IPS-18a (cell line): ENCODE data around the gene SHQ1.

ENCODE experiments used
- H3K27ac ChIP-seq: one replicate; pipeline ENCODE4 v1.5.1; 2013; ENCODE audit warnings: low read length
- H3K27me3 ChIP-seq: one replicate; pipeline ENCODE4 v1.6.1; 2013; ENCODE audit warnings: mild to moderate bottlenecking, low read length; ENCODE audit not compliant: control insufficient read depth, insufficient read depth
- H3K36me3 ChIP-seq: one replicate; pipeline ENCODE4 v1.6.1; 2013; ENCODE audit warnings: low read depth, low read length; ENCODE audit not compliant: control insufficient read depth
- H3K4me1 ChIP-seq: one replicate; pipeline ENCODE4 v1.6.1; 2013; ENCODE audit warnings: low read depth, low read length; ENCODE audit not compliant: control insufficient read depth
- H3K4me3 ChIP-seq: one replicate; pipeline ENCODE4 v1.5.1; 2013; ENCODE audit warnings: low read length
- H3K9ac ChIP-seq: one replicate; pipeline ENCODE4 v1.6.1; 2013; ENCODE audit warnings: mild to moderate bottlenecking, low read length, moderate library complexity
- H3K9me3 ChIP-seq: one replicate; pipeline ENCODE4 v1.6.1; 2013; ENCODE audit warnings: low read depth, low read length; ENCODE audit not compliant: control insufficient read depth

SHQ1 gene

GRCh38 chr3:72763751-72764440 lies 84.3 kb downstream of the SHQ1 start:
- H3K27ac ChIP-seq = no peak overlapping the region
- H3K9ac ChIP-seq = no peak overlapping the region
- no peaks in the 10 kb centered on the region for H3K9me3 ChIP-seq
- H3K27me3 ChIP-seq = no peaks in the 10 kb centered on the region
- H3K4me1 ChIP-seq = peaks cover 30% of the 10 kb centered on the region
- H3K4me3 ChIP-seq = no peak overlapping the region
- no peaks in the 10 kb centered on the region for H3K36me3 ChIP-seq

GRCh38 chr3:72761410-72761809 lies 86.8 kb downstream of the SHQ1 start:
- H3K9ac ChIP-seq = no peak overlapping the region
- H3K36me3 ChIP-seq = no peaks in the 10 kb centered on the region
- H3K4me3 ChIP-seq = no peak overlapping the region
- no peak overlapping the region for H3K27ac ChIP-seq
- H3K27me3 ChIP-seq = no peaks in the 10 kb centered on the region
- H3K9me3 ChIP-seq = no peaks in the 10 kb centered on the region
- peaks cover 6% of the 10 kb centered on the region for H3K4me1 ChIP-seq

- Histone ChIP-seq H3K4me1 (no peaks in the 10 kb centered on the region), H3K27ac (no peak overlapping the region), H3K4me3 (no peak overlapping the region), H3K9me3 (no peaks in the 10 kb centered on the region), H3K27me3 (no peaks in the 10 kb centered on the region), H3K36me3 (no peaks in the 10 kb centered on the region), H3K9ac (no peak overlapping the region)
Measured at GRCh38 chr3:72760225-72760624, 88.0 kb downstream of the SHQ1 start.

- Histone ChIP-seq H3K9ac (no peak overlapping the region), H3K9me3 (no peaks in the 10 kb centered on the region), H3K4me3 (no peak overlapping the region), H3K36me3 (no peaks in the 10 kb centered on the region), H3K27me3 (no peaks in the 10 kb centered on the region), H3K27ac (no peak overlapping the region), H3K4me1 (no peaks in the 10 kb centered on the region)
Measured at GRCh38 chr3:72756900-72757299, 91.3 kb downstream of the SHQ1 start.

- Histone ChIP-seq H3K4me1 (no peaks in the 10 kb centered on the region), H3K4me3 (no peak overlapping the region), H3K27ac (no peak overlapping the region), H3K9ac (no peak overlapping the region), H3K36me3 (no peaks in the 10 kb centered on the region), H3K27me3 (no peaks in the 10 kb centered on the region), H3K9me3 (no peaks in the 10 kb centered on the region)
Measured at GRCh38 chr3:72754582-72754981, 93.7 kb downstream of the SHQ1 start.

GRCh38 chr3:72753495-72753894 lies 94.8 kb downstream of the SHQ1 start:
- H3K9me3 ChIP-seq = no peaks in the 10 kb centered on the region
- H3K9ac ChIP-seq = no peak overlapping the region
- H3K36me3 ChIP-seq = no peaks in the 10 kb centered on the region
- no peaks in the 10 kb centered on the region for H3K27me3 ChIP-seq
- H3K4me3 ChIP-seq = no peak overlapping the region
- no peak overlapping the region for H3K27ac ChIP-seq
- no peaks in the 10 kb centered on the region for H3K4me1 ChIP-seq

- Histone ChIP-seq H3K4me1 (no peaks in the 10 kb centered on the region), H3K9me3 (no peaks in the 10 kb centered on the region), H3K27me3 (no peaks in the 10 kb centered on the region), H3K4me3 (no peak overlapping the region), H3K27ac (no peak overlapping the region), H3K9ac (no peak overlapping the region), H3K36me3 (no peaks in the 10 kb centered on the region)
Measured at GRCh38 chr3:72750405-72750965, 97.8 kb downstream of the SHQ1 start.

GRCh38 chr3:72748659-72749058 lies 99.6 kb downstream of the SHQ1 start:
- H3K27ac ChIP-seq = no peak overlapping the region
- no peaks in the 10 kb centered on the region for H3K27me3 ChIP-seq
- no peaks in the 10 kb centered on the region for H3K9me3 ChIP-seq
- peaks cover 3% of the 10 kb centered on the region for H3K4me1 ChIP-seq
- H3K9ac ChIP-seq = no peak overlapping the region
- no peak overlapping the region for H3K4me3 ChIP-seq
- H3K36me3 ChIP-seq = no peaks in the 10 kb centered on the region

- Histone ChIP-seq H3K4me3 (no peak overlapping the region), H3K27ac (no peak overlapping the region), H3K9me3 (no peaks in the 10 kb centered on the region), H3K27me3 (no peaks in the 10 kb centered on the region), H3K9ac (no peak overlapping the region), H3K36me3 (no peaks in the 10 kb centered on the region), H3K4me1 (peaks cover 3% of the 10 kb centered on the region)
Measured at GRCh38 chr3:72746430-72747411, 101.5 kb downstream of the SHQ1 start.

GRCh38 chr3:72745146-72745999 lies 102.9 kb downstream of the SHQ1 start:
- Histone ChIP-seq H3K27ac (no peak overlapping the region), H3K4me1 (peaks cover 3% of the 10 kb centered on the region), H3K9ac (no peak overlapping the region), H3K36me3 (no peaks in the 10 kb centered on the region), H3K27me3 (peaks cover 2% of the 10 kb centered on the region), H3K9me3 (no peaks in the 10 kb centered on the region), H3K4me3 (no peak overlapping the region)

- no peaks in the 10 kb centered on the region for H3K9me3 ChIP-seq
Measured at GRCh38 chr3:72744330-72744729, 103.9 kb downstream of the SHQ1 start.

More at GRCh38 chr3:72744330-72744729, 103.9 kb downstream of the SHQ1 start:
- H3K4me3 ChIP-seq = no peak overlapping the region
- peaks cover 12% of the 10 kb centered on the region for H3K27me3 ChIP-seq
- no peak overlapping the region for H3K27ac ChIP-seq
- H3K4me1 ChIP-seq = peaks cover 3% of the 10 kb centered on the region
- H3K36me3 ChIP-seq = no peaks in the 10 kb centered on the region
- no peak overlapping the region for H3K9ac ChIP-seq
